PC-3 (cell line): Measurements from ENCODE around the gene KCNH4. TPM values are rescaled to one million over a fixed set of nuclear protein-coding genes. Genes with fewer than 3 reads are reported as not detected.

Experiments used
- ATAC-seq: fragments of 200-7000 bp; cut with Tn5 transposase; 2 replicates; pipeline ENCODE4 v1.9.1; 2020; ENCODE audit warnings: mild to moderate bottlenecking, moderate library complexity
- BruUV-seq: library from RNA; stranded (reverse); fragments of 400-500 nt; replicated peaks from 2 replicates; lab custom pipeline; 2021; lab: Mats Ljungman, UMichigan
- CTCF ChIA-PET: fragments of 300-600 bp; sonication (Branson Sonifier 250); formaldehyde crosslinking; loops from one replicate; lab custom pipeline; 2022; ENCODE audit warnings: antibody characterized with exemption; lab: Charles Lee
- POLR2A ChIA-PET: fragments of 300-600 bp; sonication (Branson Sonifier 250); formaldehyde crosslinking; loops from one replicate; lab custom pipeline; 2022; ENCODE audit warnings: antibody characterized with exemption; ENCODE audit not compliant: unreplicated experiment; lab: Charles Lee
- DNase-seq: peaks from one replicate; pipeline ENCODE4 v3.0.0-alpha.2; 2015
- H2AFZ ChIP-seq: fragments of 300-600 bp; sonication (generic); 2 replicates; pipeline ENCODE4 v1.6.0; 2016; ENCODE audit warnings: antibody characterized with exemption, low read length
- H3F3A ChIP-seq: fragments of 300-600 bp; sonication (generic); one replicate; pipeline ENCODE4 v1.6.0; 2017; ENCODE audit warnings: antibody characterized with exemption, low read length, control low read depth, mild to moderate bottlenecking; ENCODE audit not compliant: unreplicated experiment
- H3K27ac ChIP-seq: fragments of 300-600 bp; sonication (generic); 2 replicates; pipeline ENCODE4 v1.5.1; 2016; ENCODE audit warnings: mild to moderate bottlenecking, low read length
- H3K27me3 ChIP-seq: fragments of 300-600 bp; sonication (generic); 2 replicates; pipeline ENCODE4 v1.6.1; 2016; ENCODE audit warnings: low read length, mixed read lengths
- H3K36me3 ChIP-seq: fragments of 300-600 bp; sonication (generic); 2 replicates; pipeline ENCODE4 v1.6.1; 2016; ENCODE audit warnings: low read depth, mixed run types, low read length, mixed read lengths
- H3K4me1 ChIP-seq: fragments of 300-600 bp; sonication (generic); 2 replicates; pipeline ENCODE4 v1.5.1; 2016; ENCODE audit warnings: low read length; ENCODE audit not compliant: insufficient read depth
- H3K4me2 ChIP-seq: fragments of 300-600 bp; sonication (generic); 2 replicates; pipeline ENCODE4 v1.6.0; 2016; ENCODE audit warnings: low read length
- H3K4me3 ChIP-seq: fragments of 300-600 bp; sonication (generic); 2 replicates; pipeline ENCODE4 v1.5.1; 2016; ENCODE audit warnings: mild to moderate bottlenecking, low read length, mixed read lengths
- H3K79me2 ChIP-seq: fragments of 300-600 bp; sonication (generic); 2 replicates; pipeline ENCODE4 v1.6.1; 2017; ENCODE audit warnings: low read length, mixed read lengths
- H3K9ac ChIP-seq: fragments of 300-600 bp; sonication (generic); 2 replicates; pipeline ENCODE4 v1.6.0; 2016; ENCODE audit warnings: mild to moderate bottlenecking, low read length
- H3K9me2 ChIP-seq: fragments of 300-600 bp; sonication (generic); replicated peaks from 2 replicates; pipeline ENCODE4 v1.6.1; 2016; ENCODE audit warnings: mixed run types, low read length, mixed read lengths
- H3K9me3 ChIP-seq: fragments of 300-600 bp; sonication (generic); 2 replicates; pipeline ENCODE4 v1.6.1; 2016; ENCODE audit warnings: low read length, mixed read lengths
- H4K20me1 ChIP-seq: fragments of 300-600 bp; sonication (generic); 2 replicates; pipeline ENCODE4 v1.6.1; 2016; ENCODE audit warnings: low read length, mixed read lengths
- CTCF ChIP-seq: fragments of 300-600 bp; sonication (generic); conservative IDR thresholded peaks from 2 replicates; pipeline ENCODE4 v1.5.1; 2017; ENCODE audit warnings: antibody characterized with exemption, low read depth, mild to moderate bottlenecking, low read length
- EZH2 ChIP-seq: fragments of 300-600 bp; sonication (generic); IDR thresholded peaks from one replicate; pipeline ENCODE4 v1.6.1; 2017; ENCODE audit warnings: antibody characterized with exemption, mild to moderate bottlenecking, low read length; ENCODE audit not compliant: unreplicated experiment
- EZH2phosphoT487 ChIP-seq: fragments of 300-600 bp; sonication (generic); IDR thresholded peaks from 2 replicates; pipeline ENCODE4 v1.6.1; 2018; ENCODE audit warnings: mild to moderate bottlenecking, antibody characterized with exemption, low read length, borderline replicate concordance
- intact Hi-C: fragments of 100-400 bp; cut with micrococcal nuclease; formaldehyde crosslinking; loops from 2 replicates; pipeline ENCODE4 v1.9.0; 2023
- total RNA-seq: library from RNA; depleted of rRNA; stranded (reverse); fragments of >200 nt; gene quantifications from 2 replicates; pipeline ENCODE4 v1.2.3, GENCODE V29; 2014

The KCNH4 gene
- total RNA-seq, 1 experiment from 2014 or later, result not detected

DNA sequence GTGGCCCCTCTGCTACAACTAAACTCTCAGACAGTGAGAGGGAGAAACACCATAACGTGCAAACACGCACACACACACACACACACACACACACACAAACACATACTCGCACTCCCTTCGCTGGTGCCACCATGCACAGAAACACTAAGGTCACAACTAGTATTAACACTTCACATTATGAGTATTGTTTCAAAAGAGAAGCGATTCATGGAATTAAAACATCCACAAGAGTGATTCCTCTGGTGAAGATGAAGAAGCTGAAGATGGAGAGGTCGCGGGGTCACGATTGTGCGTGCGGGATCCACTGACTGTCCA is 20.5 kb upstream of the KCNH4 start:
- H3K9ac ChIP-seq, result no peak overlapping the region
- no peaks in the 10 kb centered on the region for H3K27me3 ChIP-seq
- no peak for ATAC-seq
- no peak overlapping the region for H2AFZ ChIP-seq
- no peaks in the 10 kb centered on the region for H3F3A ChIP-seq
- no TSS peak for BruUV-seq
- H3K79me2 ChIP-seq, result no peaks in the 10 kb centered on the region
- H3K36me3 ChIP-seq, result no peaks in the 10 kb centered on the region
- H3K4me2 ChIP-seq, result no peak overlapping the region
- TF ChIP-seq CTCF, result no peak
- no peak for TF ChIP-seq EZH2
- TF ChIP-seq EZH2phosphoT487, result no peak
- no peaks in the 10 kb centered on the region for H4K20me1 ChIP-seq
- no peak overlapping the region for H3K27ac ChIP-seq
- no peak overlapping the region for H3K4me3 ChIP-seq
- no peaks in the 10 kb centered on the region for H3K9me3 ChIP-seq
- no peaks in the 10 kb centered on the region for H3K9me2 ChIP-seq
- H3K4me1 ChIP-seq, result no peaks in the 10 kb centered on the region
- intact Hi-C loops, result no loop called here
- POLR2A ChIA-PET, result no interaction called here
- CTCF ChIA-PET, result no interaction called here
- no peak for DNase-seq

GRCh38 chr17:42200706-42201457 is 19.9 kb upstream of the KCNH4 start:
- Histone ChIP-seq H3K4me3 (no peak overlapping the region), H4K20me1 (no peaks in the 10 kb centered on the region), H3K79me2 (no peaks in the 10 kb centered on the region), H3K9me3 (no peaks in the 10 kb centered on the region), H3K4me1 (no peaks in the 10 kb centered on the region), H3K4me2 (no peak overlapping the region), H3K9me2 (no peaks in the 10 kb centered on the region), H3K27me3 (no peaks in the 10 kb centered on the region), H3K9ac (no peak overlapping the region), H3K27ac (no peak overlapping the region), H3F3A (no peaks in the 10 kb centered on the region), H2AFZ (no peak overlapping the region), H3K36me3 (no peaks in the 10 kb centered on the region)
- POLR2A ChIA-PET, result no interaction called here
- no peak for TF ChIP-seq CTCF
- no peak for TF ChIP-seq EZH2phosphoT487
- no peak for TF ChIP-seq EZH2
- CTCF ChIA-PET, result no interaction called here
- intact Hi-C loops, result no loop called here
- ATAC-seq, result no peak
- DNase-seq, result no peak
- no TSS peak for BruUV-seq

- H3K9ac ChIP-seq, result no peak overlapping the region
- H3K4me1 ChIP-seq, result no peaks in the 10 kb centered on the region
- DNase-seq (no peak), ATAC-seq (no peak)
- no peak overlapping the region for H3K4me3 ChIP-seq
- no peak overlapping the region for H3K4me2 ChIP-seq
- no peaks in the 10 kb centered on the region for H4K20me1 ChIP-seq
- no peaks in the 10 kb centered on the region for H3F3A ChIP-seq
- no peak for TF ChIP-seq EZH2
- no peak for TF ChIP-seq CTCF
- no peak for TF ChIP-seq EZH2phosphoT487
- POLR2A ChIA-PET, result no interaction called here
- no peak overlapping the region for H2AFZ ChIP-seq
- H3K27ac ChIP-seq, result no peak overlapping the region
- H3K9me2 ChIP-seq, result no peaks in the 10 kb centered on the region
- CTCF ChIA-PET, result no interaction called here
- no peaks in the 10 kb centered on the region for H3K9me3 ChIP-seq
- intact Hi-C loops, result no loop called here
- BruUV-seq, result no TSS peak
- H3K79me2 ChIP-seq, result no peaks in the 10 kb centered on the region
- no peaks in the 10 kb centered on the region for H3K27me3 ChIP-seq
- no peaks in the 10 kb centered on the region for H3K36me3 ChIP-seq
Observed at GRCh38 chr17:42199416-42200011, 18.6 kb upstream of the KCNH4 start.
